ENCODE results near the gene MLH3. TPM values are rescaled to one million over a fixed set of nuclear protein-coding genes. Genes with fewer than 3 reads are reported as not detected.

MLH3 gene
- total and polyA plus RNA-seq, 2 experiments from 2014 or later, result 21.7 to 24.4 TPM

GRCh38 chr14:74974364-74975058 is 76.8 kb downstream of the MLH3 start:
- no peak for TF ChIP-seq CTCF (IDR thresholded peaks at IDR 0.05; ENCODE audit: low read depth, low read length)
- peaks cover 7% of the 10 kb centered on the region for H3K4me1 ChIP-seq (ENCODE audit: low read depth)
- H3K4me3 ChIP-seq, result no peak overlapping the region
- H3K27ac ChIP-seq, result no peak overlapping the region
- no peaks in the 10 kb centered on the region for H3K36me3 ChIP-seq
- H3K9me3 ChIP-seq (ENCODE audit: low read depth), result no peaks in the 10 kb centered on the region
- H3K27me3 ChIP-seq, result no peaks in the 10 kb centered on the region
- DNase-seq (ENCODE audit: low read depth in 1 of 2, low spot score in 1 of 2), result peak in 1 of 2 donors; percentile 25

GRCh38 chr14:74973905-74974363 is 77.3 kb downstream of the MLH3 start:
- H3K36me3 ChIP-seq, result no peaks in the 10 kb centered on the region
- H3K27me3 ChIP-seq, result no peaks in the 10 kb centered on the region
- no peak for DNase-seq (ENCODE audit: low read depth in 1 of 2, low spot score in 1 of 2)
- TF ChIP-seq CTCF (IDR thresholded peaks at IDR 0.05; ENCODE audit: low read depth, low read length), result no peak
- no peak overlapping the region for H3K27ac ChIP-seq
- H3K9me3 ChIP-seq (ENCODE audit: low read depth), result no peaks in the 10 kb centered on the region
- no peak overlapping the region for H3K4me3 ChIP-seq
- H3K4me1 ChIP-seq (ENCODE audit: low read depth), result peaks cover 7% of the 10 kb centered on the region

GRCh38 chr14:74973003-74973653 is 78.1 kb downstream of the MLH3 start:
- no peaks in the 10 kb centered on the region for H3K27me3 ChIP-seq

GRCh38 chr14:74968811-74969210 is 82.5 kb downstream of the MLH3 start:
- no peaks in the 10 kb centered on the region for H3K36me3 ChIP-seq
- H3K9me3 ChIP-seq (ENCODE audit: low read depth), result no peaks in the 10 kb centered on the region
- H3K4me3 ChIP-seq, result no peak overlapping the region
- no peak for DNase-seq (ENCODE audit: low read depth in 1 of 2, low spot score in 1 of 2)
- H3K4me1 ChIP-seq (ENCODE audit: low read depth), result peaks cover 4% of the 10 kb centered on the region
- H3K27ac ChIP-seq, result no peak overlapping the region
- no peaks in the 10 kb centered on the region for H3K27me3 ChIP-seq
- no peak for TF ChIP-seq CTCF (IDR thresholded peaks at IDR 0.05; ENCODE audit: low read depth, low read length)

More at GRCh38 chr14:74973003-74973653, 78.1 kb downstream of the MLH3 start:
- H3K36me3 ChIP-seq, result no peaks in the 10 kb centered on the region
- H3K4me1 ChIP-seq (ENCODE audit: low read depth), result peaks cover 2% of the 10 kb centered on the region
- TF ChIP-seq CTCF (IDR thresholded peaks at IDR 0.05; ENCODE audit: low read depth, low read length), result no peak
- peak in 1 of 2 donors; percentile 61 for DNase-seq (ENCODE audit: low read depth in 1 of 2, low spot score in 1 of 2)
- no peak overlapping the region for H3K4me3 ChIP-seq
- H3K9me3 ChIP-seq (ENCODE audit: low read depth), result no peaks in the 10 kb centered on the region
- no peak overlapping the region for H3K27ac ChIP-seq

GRCh38 chr14:74965486-74966153 is 85.6 kb downstream of the MLH3 start:
- H3K9me3 ChIP-seq (ENCODE audit: low read depth), result no peaks in the 10 kb centered on the region
- H3K27ac ChIP-seq, result no peak overlapping the region
- no peak overlapping the region for H3K4me3 ChIP-seq
- peak in 1 of 2 donors; percentile 29 for DNase-seq (ENCODE audit: low read depth in 1 of 2, low spot score in 1 of 2)
- H3K27me3 ChIP-seq, result no peaks in the 10 kb centered on the region
- TF ChIP-seq CTCF (IDR thresholded peaks at IDR 0.05; ENCODE audit: low read depth, low read length), result no peak
- H3K4me1 ChIP-seq (ENCODE audit: low read depth), result peaks cover 9% of the 10 kb centered on the region
- H3K36me3 ChIP-seq, result no peaks in the 10 kb centered on the region
